ENCODE measurements around the gene SFTPD.
"Not testable (repeated sequence)": the region's sequence is repeated elsewhere in the genome, so short reads cannot be mapped to it uniquely, and the experiment has no call there.

The SFTPD gene

GRCh38 chr10:79898597-79899325 is 50.1 kb downstream of the SFTPD start:
- no peak for DNase-seq
- H3K27ac ChIP-seq (ENCODE audit: low read length, poor library complexity, severe bottlenecking), result no peak overlapping the region
- H3K79me1 ChIP-seq (replicated peaks; ENCODE audit: low read length, poor library complexity, severe bottlenecking), result no peaks in the 10 kb centered on the region
- no peak overlapping the region for H3K14ac ChIP-seq (ENCODE audit: low read length in 2 of 2)
- H4K91ac ChIP-seq (ENCODE audit: low read length), result no peak overlapping the region
- H2AFZ ChIP-seq (ENCODE audit: low read depth, low read length), result no peak overlapping the region
- no peak overlapping the region for H3K4ac ChIP-seq (ENCODE audit: low read depth in 1 of 2, low read length in 2 of 2)
- H3K4me3 ChIP-seq (ENCODE audit: insufficient read depth in 1 of 2, low read depth in 1 of 2, low read length in 2 of 2), result no peak overlapping the region
- H4K8ac ChIP-seq (ENCODE audit: low read length), result no peak overlapping the region
- no peak overlapping the region for H3K18ac ChIP-seq (ENCODE audit: low read depth in 1 of 2, low read length in 2 of 2)
- no peak overlapping the region for H2AK5ac ChIP-seq (ENCODE audit: low read length, severe bottlenecking)
- H2BK5ac ChIP-seq (ENCODE audit: low read depth, low read length, poor library complexity, severe bottlenecking), result no peak overlapping the region
- no peak overlapping the region for H3K4me2 ChIP-seq (ENCODE audit: low read length, poor library complexity, severe bottlenecking)
- H2BK12ac ChIP-seq (ENCODE audit: low read length in 2 of 2), result no peak overlapping the region
- no peak overlapping the region for H3K9ac ChIP-seq (ENCODE audit: low read length)
- no peaks in the 10 kb centered on the region for H3K4me1 ChIP-seq (ENCODE audit: control insufficient read depth, insufficient read depth, low read depth, low read length)
- 100% methylated on average over 2 of the region's 3 CpGs for WGBS
- no peak overlapping the region for H2BK120ac ChIP-seq (ENCODE audit: low read depth, low read length)
- no peaks in the 10 kb centered on the region for H3K36me3 ChIP-seq (ENCODE audit: control insufficient read depth in 1 of 2, insufficient read depth in 2 of 2, low read depth in 1 of 2, low read length in 2 of 2)
- no peaks in the 10 kb centered on the region for H3K27me3 ChIP-seq (ENCODE audit: control insufficient read depth in 1 of 2, insufficient read depth in 1 of 2, low read length in 2 of 2)
- no peak overlapping the region for H2BK15ac ChIP-seq (ENCODE audit: low read depth, poor library complexity, severe bottlenecking)
- no peak overlapping the region for H3K23ac ChIP-seq (ENCODE audit: low read length in 2 of 2)
- no peaks in the 10 kb centered on the region for H3K9me3 ChIP-seq (ENCODE audit: control insufficient read depth, low read length)

GRCh38 chr10:79892896-79893295 is 56.0 kb downstream of the SFTPD start:
- H4K91ac ChIP-seq (ENCODE audit: low read length); H3K27me3 ChIP-seq (ENCODE audit: control insufficient read depth in 1 of 2, insufficient read depth in 1 of 2, low read length in 2 of 2); H3K4ac ChIP-seq (ENCODE audit: low read depth in 1 of 2, low read length in 2 of 2); H3K4me3 ChIP-seq (ENCODE audit: insufficient read depth in 1 of 2, low read depth in 1 of 2, low read length in 2 of 2); H3K9ac ChIP-seq (ENCODE audit: low read length); H2BK5ac ChIP-seq (ENCODE audit: low read depth, low read length, poor library complexity, severe bottlenecking); DNase-seq; H3K14ac ChIP-seq (ENCODE audit: low read length in 2 of 2); H3K4me2 ChIP-seq (ENCODE audit: low read length, poor library complexity, severe bottlenecking); H3K18ac ChIP-seq (ENCODE audit: low read depth in 1 of 2, low read length in 2 of 2); H3K79me1 ChIP-seq (replicated peaks; ENCODE audit: low read length, poor library complexity, severe bottlenecking); H3K36me3 ChIP-seq (ENCODE audit: control insufficient read depth in 1 of 2, insufficient read depth in 2 of 2, low read depth in 1 of 2, low read length in 2 of 2); H2BK15ac ChIP-seq (ENCODE audit: low read depth, poor library complexity, severe bottlenecking); H2BK120ac ChIP-seq (ENCODE audit: low read depth, low read length); H3K9me3 ChIP-seq (ENCODE audit: control insufficient read depth, low read length); H2AFZ ChIP-seq (ENCODE audit: low read depth, low read length); H3K4me1 ChIP-seq (ENCODE audit: control insufficient read depth, insufficient read depth, low read depth, low read length); H3K23ac ChIP-seq (ENCODE audit: low read length in 2 of 2); H3K27ac ChIP-seq (ENCODE audit: low read length, poor library complexity, severe bottlenecking); H2BK12ac ChIP-seq (ENCODE audit: low read length in 2 of 2); H4K8ac ChIP-seq (ENCODE audit: low read length); H2AK5ac ChIP-seq (ENCODE audit: low read length, severe bottlenecking): not testable (repeated sequence)
- WGBS, result 98% methylated on average over 17 of the region's 17 CpGs

GRCh38 chr10:79890469-79890868 is 58.4 kb downstream of the SFTPD start:
- H3K36me3 ChIP-seq (ENCODE audit: control insufficient read depth in 1 of 2, insufficient read depth in 2 of 2, low read depth in 1 of 2, low read length in 2 of 2), result no peaks in the 10 kb centered on the region
- no peak overlapping the region for H3K4me3 ChIP-seq (ENCODE audit: insufficient read depth in 1 of 2, low read depth in 1 of 2, low read length in 2 of 2)
- no peaks in the 10 kb centered on the region for H3K9me3 ChIP-seq (ENCODE audit: control insufficient read depth, low read length)
- H3K4me2 ChIP-seq (ENCODE audit: low read length, poor library complexity, severe bottlenecking), result no peak overlapping the region
- H4K91ac ChIP-seq (ENCODE audit: low read length), result no peak overlapping the region
- no peak overlapping the region for H2AK5ac ChIP-seq (ENCODE audit: low read length, severe bottlenecking)
- no peak overlapping the region for H3K4ac ChIP-seq (ENCODE audit: low read depth in 1 of 2, low read length in 2 of 2)
- no peaks in the 10 kb centered on the region for H3K4me1 ChIP-seq (ENCODE audit: control insufficient read depth, insufficient read depth, low read depth, low read length)
- H2BK12ac ChIP-seq (ENCODE audit: low read length in 2 of 2), result no peak overlapping the region
- no peaks in the 10 kb centered on the region for H3K79me1 ChIP-seq (replicated peaks; ENCODE audit: low read length, poor library complexity, severe bottlenecking)
- H2AFZ ChIP-seq (ENCODE audit: low read depth, low read length), result no peak overlapping the region
- WGBS, result no CpG with 5 or more reads among the region's 1 CpG
- no peak overlapping the region for H4K8ac ChIP-seq (ENCODE audit: low read length)
- H3K23ac ChIP-seq (ENCODE audit: low read length in 2 of 2), result no peak overlapping the region
- H3K9ac ChIP-seq (ENCODE audit: low read length), result no peak overlapping the region
- H2BK120ac ChIP-seq (ENCODE audit: low read depth, low read length), result no peak overlapping the region
- no peak for DNase-seq
- no peak overlapping the region for H3K18ac ChIP-seq (ENCODE audit: low read depth in 1 of 2, low read length in 2 of 2)
- H3K14ac ChIP-seq (ENCODE audit: low read length in 2 of 2), result no peak overlapping the region
- no peak overlapping the region for H2BK5ac ChIP-seq (ENCODE audit: low read depth, low read length, poor library complexity, severe bottlenecking)
- no peaks in the 10 kb centered on the region for H3K27me3 ChIP-seq (ENCODE audit: control insufficient read depth in 1 of 2, insufficient read depth in 1 of 2, low read length in 2 of 2)
- no peak overlapping the region for H2BK15ac ChIP-seq (ENCODE audit: low read depth, poor library complexity, severe bottlenecking)
- no peak overlapping the region for H3K27ac ChIP-seq (ENCODE audit: low read length, poor library complexity, severe bottlenecking)

- not testable (repeated sequence) for H3K4ac ChIP-seq (ENCODE audit: low read depth in 1 of 2, low read length in 2 of 2); H4K8ac ChIP-seq (ENCODE audit: low read length); H3K9me3 ChIP-seq (ENCODE audit: control insufficient read depth, low read length); H4K91ac ChIP-seq (ENCODE audit: low read length); H3K36me3 ChIP-seq (ENCODE audit: control insufficient read depth in 1 of 2, insufficient read depth in 2 of 2, low read depth in 1 of 2, low read length in 2 of 2); H3K4me3 ChIP-seq (ENCODE audit: insufficient read depth in 1 of 2, low read depth in 1 of 2, low read length in 2 of 2); H3K4me2 ChIP-seq (ENCODE audit: low read length, poor library complexity, severe bottlenecking); H2AK5ac ChIP-seq (ENCODE audit: low read length, severe bottlenecking); H3K79me1 ChIP-seq (replicated peaks; ENCODE audit: low read length, poor library complexity, severe bottlenecking); H3K23ac ChIP-seq (ENCODE audit: low read length in 2 of 2); H2BK120ac ChIP-seq (ENCODE audit: low read depth, low read length); H2AFZ ChIP-seq (ENCODE audit: low read depth, low read length); H2BK15ac ChIP-seq (ENCODE audit: low read depth, poor library complexity, severe bottlenecking); H3K18ac ChIP-seq (ENCODE audit: low read depth in 1 of 2, low read length in 2 of 2); H2BK5ac ChIP-seq (ENCODE audit: low read depth, low read length, poor library complexity, severe bottlenecking); H3K9ac ChIP-seq (ENCODE audit: low read length); DNase-seq; H3K4me1 ChIP-seq (ENCODE audit: control insufficient read depth, insufficient read depth, low read depth, low read length); H3K27me3 ChIP-seq (ENCODE audit: control insufficient read depth in 1 of 2, insufficient read depth in 1 of 2, low read length in 2 of 2); H3K27ac ChIP-seq (ENCODE audit: low read length, poor library complexity, severe bottlenecking); H3K14ac ChIP-seq (ENCODE audit: low read length in 2 of 2); H2BK12ac ChIP-seq (ENCODE audit: low read length in 2 of 2)
- WGBS, result 17% methylated on average over 1 of the region's 2 CpGs
Measured at GRCh38 chr10:79888984-79889383, 59.9 kb downstream of the SFTPD start.
